Activated CD4-positive, CD25-positive, alpha-beta regulatory T cell treated with anti-CD3 and anti-CD28 coated beads, Interleukin-2, amount 50 U/mL, for 72 hours (primary cell): ENCODE results near the gene FBXO36.

Experiments used
- DNase-seq: peaks from one replicate; pipeline ENCODE4 v3.0.0; 2021

FBXO36 gene

DNA sequence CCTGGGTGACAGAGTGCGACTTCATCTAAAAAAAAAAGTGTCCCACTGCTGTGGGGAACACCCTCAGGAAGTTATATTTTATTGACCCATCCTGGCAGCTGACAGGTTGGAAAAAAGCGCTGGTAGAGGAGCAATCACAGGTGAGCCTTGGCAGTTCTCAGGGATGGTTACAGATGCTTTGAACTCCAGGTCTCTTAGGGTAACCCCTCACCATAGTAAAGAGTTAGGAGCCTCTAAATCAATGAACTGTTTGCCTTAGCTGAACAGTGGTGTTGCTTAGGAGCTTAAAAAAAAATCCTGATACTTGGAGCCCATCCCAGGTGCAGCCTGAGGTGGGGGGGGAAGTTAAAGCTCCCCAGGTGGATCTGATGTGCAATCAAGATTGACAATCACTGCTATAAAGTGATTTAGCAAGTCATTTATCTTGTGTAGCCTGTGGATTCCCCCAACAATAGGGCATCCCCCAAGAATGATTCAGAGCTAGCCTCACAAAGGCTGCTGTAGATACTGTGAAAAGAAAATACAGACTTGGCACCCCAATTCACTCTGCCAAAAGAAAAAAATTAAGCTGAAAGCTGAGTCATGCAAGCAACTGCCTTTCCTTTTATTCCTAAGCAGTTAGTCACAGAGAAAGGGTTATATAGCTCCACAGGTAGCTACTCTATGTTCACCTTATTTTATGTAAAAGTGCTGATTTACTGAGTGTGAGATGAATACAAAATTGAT, 131.6 kb downstream of the FBXO36 start:
- no peak for DNase-seq

DNA sequence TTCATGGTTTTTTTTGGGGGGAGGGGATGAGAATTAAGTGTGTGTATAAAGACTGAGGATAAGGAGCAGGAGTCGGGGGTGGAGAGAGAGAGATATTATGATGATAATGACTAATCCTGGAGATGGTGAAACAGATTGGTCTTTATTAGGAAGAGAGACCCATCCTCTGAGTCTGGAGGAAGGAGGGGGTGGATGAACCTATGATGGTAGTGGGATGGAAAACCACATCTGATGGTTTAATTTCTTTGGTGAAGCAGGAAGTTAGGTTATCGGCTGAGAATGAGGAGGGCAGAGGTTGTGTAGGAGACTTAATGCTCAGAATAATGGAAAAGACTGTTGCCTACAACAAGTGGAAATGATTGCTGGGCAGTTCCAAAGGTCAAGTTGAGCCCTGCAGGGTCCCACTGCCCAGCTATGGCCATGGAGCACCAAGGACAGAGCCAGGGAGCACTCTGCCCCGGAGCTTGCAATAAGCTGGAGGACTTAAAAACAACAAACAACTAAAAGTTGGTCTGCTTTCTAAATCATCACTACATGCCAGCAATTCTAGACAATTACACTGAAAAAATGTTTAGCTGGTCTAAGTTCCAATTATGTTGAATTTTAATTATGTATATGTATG, 138.5 kb downstream of the FBXO36 start:
- DNase-seq, result no peak
